Tibial nerve (tissue), 3 donors: Measurements from ENCODE around the gene PTPDC1.

Experiments
- CTCF ChIP-seq, 5 experiments: fragments of 200-600 bp in 3 of 5; fragments of 450-650 bp in 2 of 5; sonication (generic) in 3 of 5; IDR thresholded peaks; one replicate each; pipeline ENCODE4 v1.5.1; 2016 to 2019; ENCODE audit warnings: antibody characterized with exemption in 5 of 5, mild to moderate bottlenecking in 3 of 5, moderate library complexity in 2 of 5
- POLR2A ChIP-seq, 2 donors: fragments of 450-650 bp; IDR thresholded peaks; one replicate each; pipeline ENCODE4 v1.6.1; 2017; ENCODE audit warnings: antibody characterized with exemption in 2 of 2, mild to moderate bottlenecking in 2 of 2, moderate library complexity in 2 of 2

GRCh38 chr9:94082553-94082952 is 1.7 kb upstream of the PTPDC1 start:
- TF ChIP-seq POLR2A (IDR thresholded peaks at IDR 0.05) = no peak
- TF ChIP-seq CTCF (IDR thresholded peaks at IDR 0.05) = no peak
